SU-DHL-6 (cell line): ENCODE results near the gene CXADR.
"Not testable (repeated sequence)": the region's sequence is repeated elsewhere in the genome, so short reads cannot be mapped to it uniquely, and the experiment has no call there.

Experiments
- H2AFZ ChIP-seq: fragments of 200-600 bp; sonication (generic); 2 replicates; pipeline ENCODE4 v1.6.1; 2014; ENCODE audit warnings: low read depth, mild to moderate bottlenecking, moderate library complexity, mixed read lengths, antibody characterized with exemption, low read length; ENCODE audit not compliant: severe bottlenecking
- H3F3A ChIP-seq: fragments of 200-600 bp; shearing (Covaris generic); 2 replicates; pipeline ENCODE4 v1.6.0; 2016; ENCODE audit warnings: antibody characterized with exemption, mild to moderate bottlenecking; ENCODE audit not compliant: insufficient read depth
- H3K27ac ChIP-seq: fragments of 200-600 bp; sonication (generic); 2 replicates; pipeline ENCODE4 v1.5.1; 2016; ENCODE audit warnings: low read depth, mild to moderate bottlenecking, low read length, moderate library complexity, mixed read lengths
- H3K27me3 ChIP-seq: fragments of 200-600 bp; sonication (generic), shearing (Covaris generic); 2 replicates; pipeline ENCODE4 v1.6.0; 2014; ENCODE audit warnings: mild to moderate bottlenecking, low read length
- H3K36me3 ChIP-seq: fragments of 200-600 bp; sonication (generic); 2 replicates; pipeline ENCODE4 v1.6.1; 2014; ENCODE audit warnings: mild to moderate bottlenecking, low read length, mixed read lengths
- H3K4me2 ChIP-seq: fragments of 300-600, 200-600 bp; shearing (Covaris generic), sonication (generic); 2 replicates; pipeline ENCODE4 v1.6.0; 2014; ENCODE audit warnings: low read length, low read depth, mild to moderate bottlenecking; ENCODE audit not compliant: poor library complexity, severe bottlenecking
- H3K4me3 ChIP-seq: fragments of 200-600 bp; sonication (generic); 2 replicates; pipeline ENCODE4 v1.5.1; 2014; ENCODE audit warnings: antibody characterized with exemption, low read length, mild to moderate bottlenecking, mixed read lengths; ENCODE audit not compliant: insufficient read depth, poor library complexity, severe bottlenecking
- H3K79me2 ChIP-seq: fragments of 200-600 bp; sonication (generic); 2 replicates; pipeline ENCODE4 v1.6.1; 2014; ENCODE audit warnings: mild to moderate bottlenecking, low read length, moderate library complexity; ENCODE audit not compliant: insufficient read depth
- H3K9ac ChIP-seq: fragments of 200-600 bp; sonication (generic); 2 replicates; pipeline ENCODE4 v1.7.0; 2014; ENCODE audit warnings: mild to moderate bottlenecking, low read length
- H3K9me2 ChIP-seq: fragments of 200-600 bp; sonication (generic); replicated peaks from 2 replicates; pipeline ENCODE4 v1.6.1; 2014; ENCODE audit warnings: low read length; ENCODE audit not compliant: insufficient read depth
- H3K9me3 ChIP-seq: fragments of 200-600 bp; sonication (generic); 2 replicates; pipeline ENCODE4 v1.6.1; 2014; ENCODE audit warnings: low read length, mixed read lengths; ENCODE audit not compliant: insufficient read depth
- H4K20me1 ChIP-seq: fragments of 200-600 bp; sonication (generic); 2 replicates; pipeline ENCODE4 v1.6.1; 2014; ENCODE audit warnings: low read depth, mild to moderate bottlenecking, antibody characterized with exemption, low read length, moderate library complexity, mixed read lengths
- EZH2phosphoT487 ChIP-seq: fragments of 200-600 bp; sonication (generic), shearing (Covaris generic); conservative IDR thresholded peaks from 2 replicates; pipeline ENCODE4 v1.6.1; 2018; ENCODE audit warnings: mild to moderate bottlenecking, antibody characterized with exemption, low read length, moderate library complexity, mixed read lengths
- TF ChIP-seq, protein P1 (sequence below): fragments of 200-600 bp; sonication (generic); IDR thresholded peaks from one replicate; pipeline ENCODE4 v1.5.1; 2017; ENCODE audit warnings: antibody characterized with exemption, mild to moderate bottlenecking, low read length, moderate library complexity; ENCODE audit not compliant: insufficient read depth, poor library complexity, severe bottlenecking

CXADR gene

DNA sequence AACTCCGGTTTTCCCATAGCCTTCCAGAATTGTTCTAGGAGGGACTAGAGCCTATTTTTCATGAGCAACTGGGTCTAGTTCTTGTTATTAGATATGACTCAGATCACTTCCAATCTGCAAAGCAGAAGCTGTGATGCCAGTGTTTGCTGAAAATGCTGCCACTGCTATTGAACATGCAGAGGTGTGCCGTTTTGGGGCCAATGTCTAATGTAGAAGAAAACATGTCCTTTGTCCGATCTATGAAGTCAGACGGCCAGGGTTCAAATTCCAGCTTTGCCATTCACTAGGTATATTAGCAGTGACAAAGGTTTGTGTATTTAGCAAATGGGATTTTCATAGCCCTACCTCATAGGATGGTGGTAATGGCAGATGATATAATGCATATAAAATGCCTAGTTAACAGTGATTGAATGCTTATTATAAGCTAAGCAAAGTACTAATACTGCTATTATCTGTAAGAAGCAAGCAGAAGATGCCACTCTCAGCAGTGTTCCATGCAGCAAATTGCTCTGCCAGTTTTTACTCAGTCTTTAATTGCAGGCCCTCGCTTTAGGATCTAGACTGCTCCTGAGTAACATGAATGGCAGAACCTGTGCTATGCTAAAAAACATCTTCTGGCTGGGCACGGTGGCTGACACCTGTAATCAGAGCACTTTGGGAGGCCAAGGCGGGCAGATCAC, 40.1 kb upstream of the CXADR start:
- Histone ChIP-seq H3K9me2 (no peaks in the 10 kb centered on the region), H3K4me3 (no peak overlapping the region), H3K9ac (no peak overlapping the region), H3K36me3 (no peaks in the 10 kb centered on the region), H3K79me2 (no peaks in the 10 kb centered on the region), H4K20me1 (no peaks in the 10 kb centered on the region), H3K27ac (no peak overlapping the region), H3K27me3 (no peaks in the 10 kb centered on the region), H3K4me2 (no peak overlapping the region), H3K9me3 (no peaks in the 10 kb centered on the region), H2AFZ (no peak overlapping the region), H3F3A (no peaks in the 10 kb centered on the region)
- TF ChIP-seq, protein P1, sequence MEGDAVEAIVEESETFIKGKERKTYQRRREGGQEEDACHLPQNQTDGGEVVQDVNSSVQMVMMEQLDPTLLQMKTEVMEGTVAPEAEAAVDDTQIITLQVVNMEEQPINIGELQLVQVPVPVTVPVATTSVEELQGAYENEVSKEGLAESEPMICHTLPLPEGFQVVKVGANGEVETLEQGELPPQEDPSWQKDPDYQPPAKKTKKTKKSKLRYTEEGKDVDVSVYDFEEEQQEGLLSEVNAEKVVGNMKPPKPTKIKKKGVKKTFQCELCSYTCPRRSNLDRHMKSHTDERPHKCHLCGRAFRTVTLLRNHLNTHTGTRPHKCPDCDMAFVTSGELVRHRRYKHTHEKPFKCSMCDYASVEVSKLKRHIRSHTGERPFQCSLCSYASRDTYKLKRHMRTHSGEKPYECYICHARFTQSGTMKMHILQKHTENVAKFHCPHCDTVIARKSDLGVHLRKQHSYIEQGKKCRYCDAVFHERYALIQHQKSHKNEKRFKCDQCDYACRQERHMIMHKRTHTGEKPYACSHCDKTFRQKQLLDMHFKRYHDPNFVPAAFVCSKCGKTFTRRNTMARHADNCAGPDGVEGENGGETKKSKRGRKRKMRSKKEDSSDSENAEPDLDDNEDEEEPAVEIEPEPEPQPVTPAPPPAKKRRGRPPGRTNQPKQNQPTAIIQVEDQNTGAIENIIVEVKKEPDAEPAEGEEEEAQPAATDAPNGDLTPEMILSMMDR: no peak
- no peak for TF ChIP-seq EZH2phosphoT487

DNA sequence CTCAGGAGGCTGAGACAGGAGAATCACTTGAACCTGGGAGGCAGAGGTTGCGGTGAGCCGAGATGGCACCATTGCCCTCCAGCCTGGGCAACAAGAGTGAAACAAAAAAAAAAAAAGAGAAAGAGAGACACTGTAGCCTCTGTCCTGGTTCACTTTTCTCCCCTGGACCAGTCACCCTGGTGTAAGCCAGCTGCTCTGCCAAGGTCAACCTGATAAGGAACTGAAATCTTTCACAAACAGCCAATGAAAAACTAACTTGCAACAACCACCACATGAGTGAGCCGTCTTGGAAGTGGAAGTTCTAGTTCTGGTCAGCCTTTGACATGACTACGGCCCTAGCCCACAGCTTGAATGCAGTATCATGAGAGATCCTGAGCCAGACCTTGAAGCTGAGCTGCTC, 36.8 kb upstream of the CXADR start:
- H3K4me2 ChIP-seq: no peak overlapping the region
- H3F3A ChIP-seq: no peaks in the 10 kb centered on the region
- no peaks in the 10 kb centered on the region for H3K9me2 ChIP-seq
- H3K27ac ChIP-seq: no peak overlapping the region
- H3K79me2 ChIP-seq: no peaks in the 10 kb centered on the region
- H3K9ac ChIP-seq: no peak overlapping the region
- TF ChIP-seq, protein P1: no peak
- TF ChIP-seq EZH2phosphoT487: no peak
- no peaks in the 10 kb centered on the region for H3K27me3 ChIP-seq
- H4K20me1 ChIP-seq: no peaks in the 10 kb centered on the region
- H3K4me3 ChIP-seq: no peak overlapping the region
- peak overlapping the region; percentile 38 for H2AFZ ChIP-seq
- no peaks in the 10 kb centered on the region for H3K36me3 ChIP-seq
- H3K9me3 ChIP-seq: no peaks in the 10 kb centered on the region

DNA sequence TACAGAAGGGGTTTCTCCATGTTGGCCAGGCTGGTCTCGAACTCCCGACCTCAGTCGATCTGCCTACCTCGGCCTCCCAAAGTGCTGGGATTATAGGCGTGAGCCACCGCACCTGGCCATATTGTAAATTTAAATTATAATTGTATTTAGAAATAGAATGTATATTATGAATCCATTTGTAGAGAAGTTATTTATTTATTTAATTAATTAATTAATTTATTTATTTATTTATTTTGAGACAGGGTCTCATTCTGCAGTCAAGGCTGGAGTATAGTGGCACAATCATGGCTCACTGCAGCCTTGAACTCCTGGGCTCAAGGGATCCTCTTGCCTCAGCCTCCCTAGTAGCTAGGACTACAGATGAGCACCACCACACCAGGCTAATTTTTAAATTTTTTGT, 34.7 kb upstream of the CXADR start:
- not testable (repeated sequence) for H3K4me3 ChIP-seq, H3K9ac ChIP-seq, H3K36me3 ChIP-seq, H4K20me1 ChIP-seq, H3K9me2 ChIP-seq, H3K4me2 ChIP-seq, H3K27me3 ChIP-seq, H3F3A ChIP-seq, H3K79me2 ChIP-seq, H3K9me3 ChIP-seq, H3K27ac ChIP-seq, H2AFZ ChIP-seq

DNA sequence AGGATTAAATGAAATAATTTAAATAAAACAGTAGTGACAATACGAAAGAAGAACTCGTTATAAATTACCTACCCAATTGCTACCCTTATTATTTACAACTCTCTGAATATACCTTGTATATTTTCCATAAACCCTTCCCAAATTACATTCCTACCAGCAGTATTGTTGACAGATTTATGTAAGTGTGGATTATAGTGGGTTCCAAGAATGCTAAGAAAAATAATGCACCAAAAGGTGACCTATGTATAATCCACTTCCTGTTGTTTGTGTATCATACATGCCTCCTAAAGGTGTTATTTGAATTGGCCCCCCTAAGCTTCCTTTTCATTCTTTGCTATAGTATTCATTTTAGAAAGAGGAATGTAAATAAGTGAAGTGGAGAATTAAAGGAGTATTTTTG, 33.2 kb upstream of the CXADR start:
- Histone ChIP-seq H3K9me2 (no peaks in the 10 kb centered on the region), H3K27me3 (no peaks in the 10 kb centered on the region), H4K20me1 (no peaks in the 10 kb centered on the region), H3K79me2 (no peaks in the 10 kb centered on the region), H3K9ac (no peak overlapping the region), H3K36me3 (no peaks in the 10 kb centered on the region), H3F3A (no peaks in the 10 kb centered on the region), H3K9me3 (no peaks in the 10 kb centered on the region), H3K4me2 (no peak overlapping the region), H3K27ac (no peak overlapping the region), H2AFZ (no peak overlapping the region), H3K4me3 (no peak overlapping the region)
- TF ChIP-seq, protein P1: no peak
- no peak for TF ChIP-seq EZH2phosphoT487
